GM12801 (cell line): Measurements from ENCODE around the gene CLCN6.

Experiments
- CTCF ChIP-seq: IDR thresholded peaks from one replicate; pipeline ENCODE4 v1.5.1; 2011; ENCODE audit warnings: control low read depth; ENCODE audit not compliant: insufficient read length; ENCODE audit errors: extremely low read depth

Gene CLCN6

GRCh38 chr1:11868331-11868980 lies 62.5 kb downstream of the CLCN6 start:
- TF ChIP-seq CTCF, result no peak

GRCh38 chr1:11869104-11869503 lies 63.1 kb downstream of the CLCN6 start:
- TF ChIP-seq CTCF, result no peak

- TF ChIP-seq CTCF, result no peak
Observed at GRCh38 chr1:11869650-11870207, 63.7 kb downstream of the CLCN6 start.

GRCh38 chr1:11872545-11872944 lies 66.6 kb downstream of the CLCN6 start:
- TF ChIP-seq CTCF, result no peak

GRCh38 chr1:11873395-11874257 lies 67.6 kb downstream of the CLCN6 start:
- TF ChIP-seq CTCF, result no peak

GRCh38 chr1:11874258-11874562 lies 68.2 kb downstream of the CLCN6 start:
- TF ChIP-seq CTCF, result no peak

- TF ChIP-seq CTCF, result no peak
Observed at GRCh38 chr1:11874624-11875023, 68.6 kb downstream of the CLCN6 start.
